ENCODE results near the gene MIF. TPM values are rescaled to one million over a fixed set of nuclear protein-coding genes. Genes with fewer than 3 reads are reported as not detected.
"Not testable (repeated sequence)": the region's sequence is repeated elsewhere in the genome, so short reads cannot be mapped to it uniquely, and the experiment has no call there.

The MIF gene
- total RNA-seq, 1 experiment from 2014 or later, result 512 TPM

- no peak for DNase-seq (ENCODE audit: low read depth)
Measured at GRCh38 chr22:23901600-23901999, 7.4 kb downstream of the MIF start.

- DNase-seq (ENCODE audit: low read depth), result no peak
Measured at GRCh38 chr22:23903328-23903971, 9.3 kb downstream of the MIF start.

- DNase-seq (ENCODE audit: low read depth), result no peak
Measured at GRCh38 chr22:23904573-23905254, 10.5 kb downstream of the MIF start.

GRCh38 chr22:23906641-23907040, 12.5 kb downstream of the MIF start:
- no peak for DNase-seq (ENCODE audit: low read depth)

GRCh38 chr22:23907423-23907822, 13.2 kb downstream of the MIF start:
- DNase-seq (ENCODE audit: low read depth), result not testable (repeated sequence)

GRCh38 chr22:23908587-23909205, 14.5 kb downstream of the MIF start:
- DNase-seq (ENCODE audit: low read depth), result no peak

- DNase-seq (ENCODE audit: low read depth), result no peak
Measured at GRCh38 chr22:23909296-23909898, 15.2 kb downstream of the MIF start.

- peak; percentile 63 for DNase-seq (ENCODE audit: low read depth)
Measured at GRCh38 chr22:23910496-23911190, 16.5 kb downstream of the MIF start.

GRCh38 chr22:23911318-23911980, 17.3 kb downstream of the MIF start:
- no peak for DNase-seq (ENCODE audit: low read depth)

- DNase-seq (ENCODE audit: low read depth), result no peak
Measured at GRCh38 chr22:23912293-23912903, 18.2 kb downstream of the MIF start.

- DNase-seq (ENCODE audit: low read depth), result peak; percentile 48
Measured at GRCh38 chr22:23913306-23913660, 19.1 kb downstream of the MIF start.

GRCh38 chr22:23913661-23914353, 19.6 kb downstream of the MIF start:
- peak; percentile 98 for DNase-seq (ENCODE audit: low read depth)

- DNase-seq (ENCODE audit: low read depth), result no peak
Measured at GRCh38 chr22:23915290-23915689, 21.1 kb downstream of the MIF start.

GRCh38 chr22:23920267-23920611, 26.1 kb downstream of the MIF start:
- DNase-seq (ENCODE audit: low read depth), result not testable (repeated sequence)

- peak; percentile 41 for DNase-seq (ENCODE audit: low read depth)
Measured at GRCh38 chr22:23921586-23922201, 27.5 kb downstream of the MIF start.

GRCh38 chr22:23922921-23923320, 28.7 kb downstream of the MIF start:
- no peak for DNase-seq (ENCODE audit: low read depth)

GRCh38 chr22:23925020-23925606, 30.9 kb downstream of the MIF start:
- no peak for DNase-seq (ENCODE audit: low read depth)

- no peak for DNase-seq (ENCODE audit: low read depth)
Measured at GRCh38 chr22:23926561-23926960, 32.4 kb downstream of the MIF start.

GRCh38 chr22:23938328-23939016, 44.3 kb downstream of the MIF start:
- DNase-seq (ENCODE audit: low read depth), result no peak

All from LHCN-M2 (cell line).